Common myeloid progenitor, CD34-positive (primary cell): ENCODE data around the gene TMEM225B. TPM values are rescaled to one million over a fixed set of nuclear protein-coding genes. Genes with fewer than 3 reads are reported as not detected.
A peak's percentile ranks its signal among the peaks of the same experiment; 100 is the strongest.
"Not testable (repeated sequence)": the region's sequence is repeated elsewhere in the genome, so short reads cannot be mapped to it uniquely, and the experiment has no call there.

Experiments
- CTCF ChIA-PET: fragments of 350-600 bp; sonication (Branson Sonifier 250); formaldehyde crosslinking; loops from one replicate; lab custom pipeline; 2021; ENCODE audit warnings: antibody characterized with exemption; lab: Charles Lee
- POLR2A ChIA-PET: fragments of 350-600 bp; sonication (Branson Sonifier 250); formaldehyde crosslinking; loops from one replicate; lab custom pipeline; 2021; ENCODE audit warnings: antibody characterized with exemption; lab: Charles Lee
- DNase-seq, 3 donors: peaks; one replicate each; pipeline versions ENCODE4 v3.0.0 to v3.0.0-alpha.2; 2013
- H3K27ac ChIP-seq, 2 experiments: 1 replicate in 1 of 2; 2 replicates in 1 of 2; pipeline ENCODE4 v1.7.0; 2013; ENCODE audit warnings: inconsistent platforms in 2 of 2, low read length in 2 of 2, mild to moderate bottlenecking in 2 of 2, low read depth in 1 of 2, moderate library complexity in 1 of 2; ENCODE audit not compliant: severe bottlenecking in 2 of 2, insufficient read depth in 1 of 2, poor library complexity in 1 of 2
- H3K27me3 ChIP-seq, 5 experiments: replicated peaks in 2 of 5; 1 replicate in 3 of 5; 2 replicates in 2 of 5; pipeline versions ENCODE4 v1.6.1 to v1.7.0; 2013; ENCODE audit warnings: low read length in 4 of 5, mild to moderate bottlenecking in 2 of 5, moderate library complexity in 2 of 5, inconsistent platforms in 1 of 5; ENCODE audit not compliant: insufficient read depth in 5 of 5, control insufficient read depth in 4 of 5
- H3K36me3 ChIP-seq, 4 experiments: 1 replicate in 2 of 4; 2 replicates in 2 of 4; pipeline versions ENCODE4 v1.6.1 to v1.7.0; 2013; ENCODE audit warnings: low read length in 3 of 4, control low read depth in 1 of 4, mild to moderate bottlenecking in 1 of 4; ENCODE audit not compliant: control insufficient read depth in 4 of 4, insufficient read depth in 4 of 4
- H3K4me1 ChIP-seq, 4 experiments: 1 replicate in 3 of 4; 2 replicates in 1 of 4; pipeline versions ENCODE4 v1.6.1 to v1.7.1; 2013; ENCODE audit warnings: low read length in 3 of 4, mild to moderate bottlenecking in 3 of 4, control low read depth in 1 of 4, inconsistent platforms in 1 of 4, moderate library complexity in 1 of 4; ENCODE audit not compliant: control insufficient read depth in 4 of 4, insufficient read depth in 4 of 4; ENCODE audit errors: control extremely low read depth in 1 of 4
- H3K4me3 ChIP-seq, 7 experiments: 1 replicate in 4 of 7; 2 replicates in 3 of 7; pipeline versions ENCODE4 v1.5.1 to v1.7.0; 2013; ENCODE audit warnings: mild to moderate bottlenecking in 7 of 7, low read length in 6 of 7, moderate library complexity in 6 of 7, inconsistent platforms in 2 of 7, low read depth in 2 of 7, control low read depth in 1 of 7; ENCODE audit not compliant: insufficient read depth in 4 of 7, control insufficient read depth in 1 of 7; ENCODE audit errors: extremely low read depth in 1 of 7
- H3K9me3 ChIP-seq, 5 experiments: 1 replicate in 4 of 5; 2 replicates in 1 of 5; pipeline versions ENCODE4 v1.6.1 to v1.7.1; 2013; ENCODE audit warnings: low read length in 4 of 5, mild to moderate bottlenecking in 2 of 5, inconsistent platforms in 1 of 5, low read depth in 1 of 5, moderate library complexity in 1 of 5; ENCODE audit not compliant: control insufficient read depth in 4 of 5, insufficient read depth in 2 of 5; ENCODE audit errors: control extremely low read depth in 1 of 5
- WGBS: methylation state at CpG from one replicate; pipeline ENCODE4 v1.1.5; 2013; ENCODE audit not compliant: insufficient coverage; 5-methylcytosine and 5-hydroxymethylcytosine counted together
- polyA plus RNA-seq: library from polyadenylated mRNA; unstranded; fragments of 120-200 nt; gene quantifications from one replicate; pipeline ENCODE4 v1.2.1, GENCODE V29; 2013

The TMEM225B gene
- 0.71 TPM for polyA plus RNA-seq

GRCh38 chr7:99597762-99598501 is at the start of gene TMEM225B:
Gene TMEM225B (plus strand): TSS chr7:99598267. CDS start chr7:99604389, 6,122 bp downstream.
- POLR2A ChIA-PET = no interaction called here
- no peak within 1 kb of the TSS for H3K4me3 ChIP-seq
- no peaks in the 10 kb centered on the region for H3K36me3 ChIP-seq
- no peaks in the 10 kb centered on the region for H3K27me3 ChIP-seq
- no peaks in the 10 kb centered on the region for H3K4me1 ChIP-seq
- DNase-seq = peak in 1 of 3 donors; percentile 14
- 75% methylated on average over 33 of the region's 34 CpGs for WGBS
- no peak within 1 kb of the TSS for H3K27ac ChIP-seq
- H3K9me3 ChIP-seq = no peaks in the 10 kb centered on the region
- CTCF ChIA-PET = no interaction called here

- peaks cover 0 to 15% (median 2%) of the 10 kb centered on the region in 5 experiments for H3K9me3 ChIP-seq
- CTCF ChIA-PET = interaction anchor here (0.6 to 1.6 kb wide), 2 partner anchors 24 to 167 kb away, joined by 3 to 4 read pairs; no protein-coding TSS in a partner anchor
- H3K4me3 ChIP-seq, DNase-seq, H3K27me3 ChIP-seq, POLR2A ChIA-PET, H3K27ac ChIP-seq: not testable (repeated sequence)
- H3K36me3 ChIP-seq = peaks cover 5 to 18% (median 12%) of the 10 kb centered on the region in 4 experiments
- H3K4me1 ChIP-seq = peaks cover 0 to 13% (median 10%) of the 10 kb centered on the region in 4 experiments
- no CpG with 5 or more reads among the region's 2 CpGs for WGBS
Observed at GRCh38 chr7:99549545-99549944, 48.5 kb upstream of the TMEM225B start.

GRCh38 chr7:99551334-99551733 is 46.7 kb upstream of the TMEM225B start:
- WGBS = 0% methylated on average over 7 of the region's 15 CpGs
- DNase-seq = no peak
- Histone ChIP-seq H3K4me1 (peaks cover 0 to 13% (median 10%) of the 10 kb centered on the region in 4 experiments), H3K4me3 (peak overlapping the region; percentile 82 to 98 (median 92)), H3K27me3 (no peaks in the 10 kb centered on the region), H3K36me3 (peaks cover 5 to 20% (median 17%) of the 10 kb centered on the region in 4 experiments), H3K27ac (peak overlapping the region; percentile 91 to 96), H3K9me3 (peaks cover 0 to 14% (median 2%) of the 10 kb centered on the region in 5 experiments)
- ChIA-PET CTCF (no interaction called here), POLR2A (interaction anchor here (1.0 to 1.3 kb wide), 2 partner anchors 51 to 86 kb away, joined by 4 to 7 read pairs; partner anchors contain the start of genes ATP5MF and ZNF394)

DNA sequence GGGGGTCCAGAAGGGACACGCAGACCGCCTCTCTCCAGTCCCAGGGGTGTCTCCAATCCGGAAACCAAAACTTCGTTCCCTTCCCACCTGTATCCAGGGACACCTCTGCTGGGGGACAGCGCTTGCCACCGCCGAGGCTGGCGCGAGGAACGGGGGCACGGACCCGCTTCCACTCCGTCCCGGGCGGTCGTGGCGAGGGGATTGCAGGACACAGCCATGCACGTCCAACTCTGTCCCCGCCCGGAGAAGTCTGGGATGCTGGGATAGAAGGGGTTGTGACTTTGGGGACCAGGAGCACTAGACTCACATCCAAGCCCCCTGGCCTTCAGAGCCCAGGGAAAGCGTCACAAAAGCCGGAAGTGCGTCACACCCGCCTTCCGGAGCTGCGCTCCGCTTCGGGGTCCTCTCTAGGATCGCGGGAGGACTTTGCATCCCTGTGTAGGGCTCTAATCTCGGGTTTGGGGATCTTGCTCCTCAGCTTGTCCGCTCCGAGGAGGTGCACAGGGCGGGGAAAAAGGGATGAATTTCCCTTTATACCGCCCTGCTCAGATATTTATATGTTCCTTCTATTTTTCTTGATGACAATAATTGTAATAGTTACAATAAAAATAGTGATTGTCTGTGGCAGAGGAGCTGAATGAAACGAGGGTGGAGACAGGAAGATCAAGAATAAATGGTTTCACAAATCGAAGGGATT is 46.2 kb upstream of the TMEM225B start, which contains the start of gene FAM200A:
TSS of gene FAM200A (minus strand) at position 348 of the 697 bp plus-strand sequence. CDS start 3,707 bp downstream, outside the sequence.
- no peaks in the 10 kb centered on the region for H3K27me3 ChIP-seq
- ChIA-PET POLR2A (interaction anchor here (1.0 to 1.3 kb wide), 2 partner anchors 52 to 86 kb away, joined by 4 to 7 read pairs; partner anchors contain the start of genes ATP5MF and ZNF394), CTCF (no interaction called here)
- peak within 1 kb of the TSS; percentile 91 to 96 for H3K27ac ChIP-seq
- peak; percentile 94 to 96 (median 94) for DNase-seq
- H3K4me1 ChIP-seq = peaks cover 0 to 13% (median 10%) of the 10 kb centered on the region in 4 experiments
- H3K9me3 ChIP-seq = peaks cover 0 to 10% (median 2%) of the 10 kb centered on the region in 5 experiments
- H3K36me3 ChIP-seq = peaks cover 5 to 20% (median 17%) of the 10 kb centered on the region in 4 experiments
- peak within 1 kb of the TSS; percentile 82 to 98 (median 92) for H3K4me3 ChIP-seq
- WGBS = under 1% methylated on average over 21 of the region's 37 CpGs

DNA sequence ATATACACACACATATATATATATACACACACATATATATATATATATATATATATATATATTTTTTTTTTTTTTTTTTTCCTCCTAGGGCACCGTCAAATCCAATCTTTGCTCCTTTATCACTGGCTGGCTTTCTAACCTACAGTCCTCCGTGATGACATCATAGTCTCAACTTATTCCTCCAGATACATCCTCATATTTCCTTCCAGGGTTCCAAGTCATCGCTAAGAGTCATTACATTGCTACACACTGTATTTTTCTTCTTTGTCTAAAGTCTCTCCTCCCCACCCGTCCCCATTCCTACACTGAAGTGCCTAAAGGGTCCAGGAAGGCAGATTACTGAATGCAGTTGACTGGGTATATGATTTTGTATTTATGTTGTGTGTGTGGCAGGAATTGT is 45.0 kb upstream of the TMEM225B start:
- Histone ChIP-seq H3K36me3 (peaks cover 2 to 20% (median 11%) of the 10 kb centered on the region in 4 experiments), H3K9me3 (peaks cover 0 to 5% (median 0%) of the 10 kb centered on the region in 5 experiments), H3K4me1 (peaks cover 3 to 24% (median 15%) of the 10 kb centered on the region in 4 experiments), H3K27ac (no peak overlapping the region), H3K4me3 (no peak overlapping the region), H3K27me3 (no peaks in the 10 kb centered on the region)
- no peak for DNase-seq
- WGBS = 97% methylated on average over 3 of the region's 4 CpGs
- POLR2A ChIA-PET = interaction anchor here (0.6 kb wide), 1 partner anchor 549 kb away, joined by 6 read pairs; no protein-coding TSS in a partner anchor
- CTCF ChIA-PET = no interaction called here

GRCh38 chr7:99554939-99555338 is 43.1 kb upstream of the TMEM225B start:
- no peak overlapping the region for H3K27ac ChIP-seq
- 90% methylated on average over 2 of the region's 2 CpGs for WGBS
- CTCF ChIA-PET = no interaction called here

More at GRCh38 chr7:99554939-99555338, 43.1 kb upstream of the TMEM225B start:
- Histone ChIP-seq H3K9me3 (no peaks in the 10 kb centered on the region), H3K27me3 (no peaks in the 10 kb centered on the region), H3K36me3 (peaks cover 0 to 20% (median 5%) of the 10 kb centered on the region in 4 experiments), H3K4me3 (no peak overlapping the region), H3K4me1 (peaks cover 3 to 32% (median 22%) of the 10 kb centered on the region in 4 experiments)
- no peak for DNase-seq
- POLR2A ChIA-PET = no interaction called here
